DOHH2 (cell line): ENCODE measurements around the gene PAEP.

Experiments used
- CTCF ChIP-seq: fragments of 200-600 bp; sonication (generic); IDR thresholded peaks from one replicate; pipeline ENCODE4 v1.5.1; 2014; ENCODE audit warnings: antibody characterized with exemption, mild to moderate bottlenecking, low read depth, low read length; ENCODE audit not compliant: poor library complexity, severe bottlenecking
- EZH2phosphoT487 ChIP-seq: fragments of 200-600 bp; sonication (generic); IDR thresholded peaks from 2 replicates; pipeline ENCODE4 v1.6.1; 2017; ENCODE audit warnings: borderline replicate concordance, mild to moderate bottlenecking, antibody characterized with exemption, low read length, moderate library complexity, mixed read lengths

- TF ChIP-seq CTCF: no peak
- TF ChIP-seq EZH2phosphoT487: no peak
Measured at GRCh38 chr9:135513351-135513846, 48.2 kb upstream of the PAEP start.
